ENCODE data around the gene STT3B. TPM values are rescaled to one million over a fixed set of nuclear protein-coding genes. Genes with fewer than 3 reads are reported as not detected.

Gene STT3B
- total RNA-seq, 1 donor from 2014 or later, result 210 TPM

DNA sequence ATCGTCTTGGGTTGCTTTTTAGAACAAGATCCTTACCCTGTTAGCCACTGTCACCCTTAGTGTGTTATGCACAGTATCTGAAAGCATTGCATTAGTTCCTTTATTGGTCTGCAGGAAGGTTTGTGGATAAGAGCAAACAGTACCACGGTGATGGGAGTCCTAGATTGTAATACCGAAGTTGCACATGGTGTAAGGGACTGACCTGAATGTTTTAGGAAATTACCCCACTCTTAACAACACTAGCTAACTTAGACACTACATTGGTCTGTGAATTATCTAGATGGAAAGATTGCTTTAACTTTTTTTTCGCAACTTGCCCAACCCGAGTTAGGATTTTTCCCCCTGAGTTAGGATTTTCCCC is 1.3 kb downstream of the STT3B start:
- Mint-ChIP-seq H3K36me3 (peaks cover 8% of the 10 kb centered on the region), H3K27ac (peak overlapping the region; percentile 97), H3K4me1 (peaks cover 44% of the 10 kb centered on the region), H3K4me3 (no peak overlapping the region), H3K9me3 (peaks cover 5% of the 10 kb centered on the region), H3K27me3 (ENCODE audit: low read depth) (no peaks in the 10 kb centered on the region)
- TF ChIP-seq, protein P1, sequence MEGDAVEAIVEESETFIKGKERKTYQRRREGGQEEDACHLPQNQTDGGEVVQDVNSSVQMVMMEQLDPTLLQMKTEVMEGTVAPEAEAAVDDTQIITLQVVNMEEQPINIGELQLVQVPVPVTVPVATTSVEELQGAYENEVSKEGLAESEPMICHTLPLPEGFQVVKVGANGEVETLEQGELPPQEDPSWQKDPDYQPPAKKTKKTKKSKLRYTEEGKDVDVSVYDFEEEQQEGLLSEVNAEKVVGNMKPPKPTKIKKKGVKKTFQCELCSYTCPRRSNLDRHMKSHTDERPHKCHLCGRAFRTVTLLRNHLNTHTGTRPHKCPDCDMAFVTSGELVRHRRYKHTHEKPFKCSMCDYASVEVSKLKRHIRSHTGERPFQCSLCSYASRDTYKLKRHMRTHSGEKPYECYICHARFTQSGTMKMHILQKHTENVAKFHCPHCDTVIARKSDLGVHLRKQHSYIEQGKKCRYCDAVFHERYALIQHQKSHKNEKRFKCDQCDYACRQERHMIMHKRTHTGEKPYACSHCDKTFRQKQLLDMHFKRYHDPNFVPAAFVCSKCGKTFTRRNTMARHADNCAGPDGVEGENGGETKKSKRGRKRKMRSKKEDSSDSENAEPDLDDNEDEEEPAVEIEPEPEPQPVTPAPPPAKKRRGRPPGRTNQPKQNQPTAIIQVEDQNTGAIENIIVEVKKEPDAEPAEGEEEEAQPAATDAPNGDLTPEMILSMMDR (IDR thresholded peaks at IDR 0.05; ENCODE audit: unreplicated experiment), result no peak
- no peak for DNase-seq (ENCODE audit: low spot score in 2 of 2, unreplicated experiment in 2 of 2)

- H3K27me3 Mint-ChIP-seq (ENCODE audit: low read depth), result no peaks in the 10 kb centered on the region
- TF ChIP-seq, protein P1 (IDR thresholded peaks at IDR 0.05; ENCODE audit: unreplicated experiment), result no peak
- peaks cover 49% of the 10 kb centered on the region for H3K4me1 Mint-ChIP-seq
- H3K4me3 Mint-ChIP-seq, result peak overlapping the region; percentile 66
- peaks cover 15% of the 10 kb centered on the region for H3K9me3 Mint-ChIP-seq
- H3K36me3 Mint-ChIP-seq, result peaks cover 13% of the 10 kb centered on the region
- no peak for DNase-seq (ENCODE audit: low spot score in 2 of 2, unreplicated experiment in 2 of 2)
- peak overlapping the region; percentile 87 for H3K27ac Mint-ChIP-seq
Observed at GRCh38 chr3:31536497-31536896, 3.8 kb downstream of the STT3B start.

DNA sequence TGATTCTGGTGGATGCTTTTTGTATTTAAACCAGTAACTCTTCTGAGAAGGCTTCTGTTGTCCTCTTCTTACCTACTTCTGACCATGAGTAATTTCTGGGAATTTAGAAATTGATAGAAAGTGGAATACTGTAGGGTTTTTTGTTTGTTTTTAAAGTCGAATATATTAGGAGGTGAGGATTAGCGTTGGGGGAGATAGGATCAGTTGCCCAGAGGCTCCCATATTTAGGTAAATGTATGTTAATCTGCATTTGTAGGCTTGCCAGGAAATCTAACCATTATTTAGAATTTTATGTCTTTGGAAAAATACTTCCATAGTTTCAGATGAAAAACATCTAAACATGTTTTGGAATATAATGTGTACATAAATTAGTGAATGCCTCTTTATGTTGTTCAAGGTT is 6.1 kb downstream of the STT3B start:
- peaks cover 15% of the 10 kb centered on the region for H3K9me3 Mint-ChIP-seq
- H3K27me3 Mint-ChIP-seq (ENCODE audit: low read depth), result no peaks in the 10 kb centered on the region
- TF ChIP-seq, protein P1 (IDR thresholded peaks at IDR 0.05; ENCODE audit: unreplicated experiment), result no peak
- H3K4me1 Mint-ChIP-seq, result peaks cover 50% of the 10 kb centered on the region
- H3K4me3 Mint-ChIP-seq, result no peak overlapping the region
- peaks cover 22% of the 10 kb centered on the region for H3K36me3 Mint-ChIP-seq
- no peak for DNase-seq (ENCODE audit: low spot score in 2 of 2, unreplicated experiment in 2 of 2)
- peak overlapping the region; percentile 6 for H3K27ac Mint-ChIP-seq

DNA sequence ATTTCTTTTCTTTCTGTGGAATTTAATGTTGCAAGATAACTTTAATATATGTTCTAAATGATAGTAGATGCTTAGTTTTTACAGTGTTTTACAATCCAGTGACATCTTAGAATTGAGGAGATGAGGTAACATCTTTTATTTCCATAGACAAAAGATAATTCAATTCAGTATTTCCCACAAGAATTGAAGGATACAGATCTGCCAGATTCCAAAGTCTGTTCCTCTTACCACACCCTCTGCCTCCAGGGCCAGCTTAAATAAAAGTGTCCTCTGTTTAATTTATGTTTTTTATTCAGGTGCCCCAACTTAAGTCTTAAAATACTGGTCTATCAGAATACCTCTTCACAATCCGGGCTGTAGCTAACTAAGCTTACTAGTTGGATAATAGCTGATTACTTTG is 6.5 kb downstream of the STT3B start:
- Mint-ChIP-seq H3K9me3 (peaks cover 15% of the 10 kb centered on the region), H3K36me3 (peaks cover 22% of the 10 kb centered on the region), H3K27me3 (ENCODE audit: low read depth) (no peaks in the 10 kb centered on the region), H3K4me3 (no peak overlapping the region), H3K4me1 (peaks cover 51% of the 10 kb centered on the region), H3K27ac (peak overlapping the region; percentile 43)
- TF ChIP-seq, protein P1 (IDR thresholded peaks at IDR 0.05; ENCODE audit: unreplicated experiment), result no peak
- DNase-seq (ENCODE audit: low spot score in 2 of 2, unreplicated experiment in 2 of 2), result no peak

GRCh38 chr3:31541089-31541488 is 8.4 kb downstream of the STT3B start:
- TF ChIP-seq, protein P1 (IDR thresholded peaks at IDR 0.05; ENCODE audit: unreplicated experiment), result no peak
- Mint-ChIP-seq H3K4me1 (peaks cover 53% of the 10 kb centered on the region), H3K27ac (no peak overlapping the region), H3K9me3 (peaks cover 15% of the 10 kb centered on the region), H3K4me3 (no peak overlapping the region), H3K27me3 (ENCODE audit: low read depth) (no peaks in the 10 kb centered on the region), H3K36me3 (peaks cover 22% of the 10 kb centered on the region)
- no peak for DNase-seq (ENCODE audit: low spot score in 2 of 2, unreplicated experiment in 2 of 2)

DNA sequence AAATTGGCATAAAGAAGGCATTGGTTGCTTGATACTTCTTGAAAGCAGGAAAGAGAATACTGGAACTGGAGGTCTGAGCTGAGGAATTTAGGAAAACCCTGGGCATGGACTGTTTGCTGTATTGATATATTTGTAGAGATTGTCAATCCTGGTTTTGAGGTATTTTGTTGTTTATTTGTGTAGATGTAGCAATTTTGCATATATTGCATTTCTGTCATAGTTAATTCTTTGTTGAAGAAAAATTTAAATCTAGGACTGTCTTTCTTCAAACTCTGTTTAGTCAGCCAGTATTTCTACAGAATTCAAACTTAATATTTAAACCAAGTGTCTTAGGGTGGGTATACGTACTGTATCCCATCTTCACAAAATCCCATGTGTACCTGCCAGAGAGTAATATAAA is 9.5 kb downstream of the STT3B start:
- no peak overlapping the region for H3K27ac Mint-ChIP-seq
- H3K9me3 Mint-ChIP-seq, result peaks cover 15% of the 10 kb centered on the region
- TF ChIP-seq, protein P1 (IDR thresholded peaks at IDR 0.05; ENCODE audit: unreplicated experiment), result no peak
- H3K4me3 Mint-ChIP-seq, result no peak overlapping the region
- H3K4me1 Mint-ChIP-seq, result peaks cover 48% of the 10 kb centered on the region
- H3K36me3 Mint-ChIP-seq, result peaks cover 22% of the 10 kb centered on the region
- no peak for DNase-seq (ENCODE audit: low spot score in 2 of 2, unreplicated experiment in 2 of 2)
- no peaks in the 10 kb centered on the region for H3K27me3 Mint-ChIP-seq (ENCODE audit: low read depth)
